NCI-H146 treated with DMSO at 0.1 percent for 48 hours (cell line): ENCODE measurements around the gene PTH2.
"Not testable (repeated sequence)": the region's sequence is repeated elsewhere in the genome, so short reads cannot be mapped to it uniquely, and the experiment has no call there.

ENCODE experiments used
- DNase-seq: peaks from one replicate; lab custom pipeline; 2025; ENCODE audit not compliant: unreplicated experiment; lab: John Stamatoyannopoulos, UW

The PTH2 gene

GRCh38 chr19:49423071-49423984 is at the start of gene PTH2:
Gene PTH2 (minus strand): TSS chr19:49423441. CDS start chr19:49423339, 102 bp downstream.
- DNase-seq: no peak

GRCh38 chr19:49472936-49473335 is 49.7 kb upstream of the PTH2 start:
- DNase-seq: no peak

GRCh38 chr19:49470615-49470978 is 47.4 kb upstream of the PTH2 start:
- DNase-seq: no peak

- no peak for DNase-seq
Measured at GRCh38 chr19:49469828-49470614, 46.8 kb upstream of the PTH2 start.

- no peak for DNase-seq
Measured at GRCh38 chr19:49468746-49469447, 45.7 kb upstream of the PTH2 start.

- no peak for DNase-seq
Measured at GRCh38 chr19:49468199-49468598, 45.0 kb upstream of the PTH2 start.

GRCh38 chr19:49465371-49465770 is 42.1 kb upstream of the PTH2 start:
- no peak for DNase-seq

- no peak for DNase-seq
Measured at GRCh38 chr19:49463960-49464740, 40.9 kb upstream of the PTH2 start.

- no peak for DNase-seq
Measured at GRCh38 chr19:49462492-49462891, 39.3 kb upstream of the PTH2 start.

- DNase-seq: no peak
Measured at GRCh38 chr19:49461656-49462055, 38.4 kb upstream of the PTH2 start.

GRCh38 chr19:49461130-49461529 is 37.9 kb upstream of the PTH2 start:
- not testable (repeated sequence) for DNase-seq

- no peak for DNase-seq
Measured at GRCh38 chr19:49459388-49459787, 36.1 kb upstream of the PTH2 start.

GRCh38 chr19:49458567-49458903 is 35.3 kb upstream of the PTH2 start:
- DNase-seq: no peak

- no peak for DNase-seq
Measured at GRCh38 chr19:49456326-49456725, 33.1 kb upstream of the PTH2 start.

GRCh38 chr19:49455773-49456172 is 32.5 kb upstream of the PTH2 start:
- no peak for DNase-seq

- DNase-seq: no peak
Measured at GRCh38 chr19:49453757-49454240, 30.6 kb upstream of the PTH2 start.

GRCh38 chr19:49453013-49453756 is 29.9 kb upstream of the PTH2 start, which contains the start of gene ALDH16A1:
Gene ALDH16A1 (plus strand): TSS chr19:49453225. CDS start chr19:49453332, 107 bp downstream.
- DNase-seq: peak; percentile 98

GRCh38 chr19:49451430-49452181 is 28.4 kb upstream of the PTH2 start, which contains the start of gene PIH1D1:
Gene PIH1D1 (minus strand): TSS chr19:49451814. CDS start chr19:49451574, 240 bp downstream.
- DNase-seq: peak; percentile 100

GRCh38 chr19:49450405-49450804 is 27.2 kb upstream of the PTH2 start:
- no peak for DNase-seq
